IMR-90 (cell line): Measurements from ENCODE around the gene RALGAPA2. TPM values are rescaled to one million over a fixed set of nuclear protein-coding genes. Genes with fewer than 3 reads are reported as not detected.

Source experiments
- ATAC-seq: fragments of 200-7000 bp; cut with Tn5 transposase; 2 replicates; pipeline ENCODE4 v1.9.1; 2020; ENCODE audit warnings: low read depth, mild to moderate bottlenecking, moderate library complexity
- BruUV-seq: library from RNA; stranded (reverse); fragments of 400-500 nt; replicated peaks from 2 replicates; lab custom pipeline; 2021; lab: Mats Ljungman, UMichigan
- CTCF ChIA-PET: fragments of 300-600 bp; formaldehyde crosslinking; extraction: SDS; loops from one replicate; lab custom pipeline; 2021; ENCODE audit warnings: antibody characterized with exemption; lab: Yijun Ruan, JAX
- POLR2A ChIA-PET: fragments of 300-600 bp; sonication (Branson Sonifier 250); formaldehyde crosslinking; loops from one replicate; lab custom pipeline; 2022; ENCODE audit warnings: antibody characterized with exemption; ENCODE audit not compliant: unreplicated experiment; lab: Charles Lee
- DNase-seq: peaks from one replicate; pipeline ENCODE4 v3.0.0; 2013
- H2AFZ ChIP-seq: replicated peaks from 2 replicates; pipeline ENCODE3; 2013; ENCODE audit warnings: low read length, mild to moderate bottlenecking; ENCODE audit not compliant: poor library complexity
- H2AK5ac ChIP-seq: 2 replicates; pipeline ENCODE4 v1.6.1; 2013; ENCODE audit warnings: low read depth, low read length, inconsistent platforms
- H2AK9ac ChIP-seq: replicated peaks from 2 replicates; pipeline ENCODE3; 2013; ENCODE audit warnings: mild to moderate bottlenecking, low read depth, low read length, moderate library complexity; ENCODE audit not compliant: poor library complexity
- H2BK120ac ChIP-seq: 2 replicates; pipeline ENCODE4 v1.6.1; 2013; ENCODE audit warnings: low read depth, low read length, inconsistent platforms
- H2BK15ac ChIP-seq: 3 replicates; pipeline ENCODE4 v1.6.1; 2013; ENCODE audit warnings: low read depth, low read length, inconsistent platforms
- H2BK20ac ChIP-seq: 2 replicates; pipeline ENCODE4 v1.6.1; 2013; ENCODE audit warnings: low read depth, mild to moderate bottlenecking, inconsistent platforms, low read length, moderate library complexity
- H2BK5ac ChIP-seq: 2 replicates; pipeline ENCODE4 v1.6.1; 2013; ENCODE audit warnings: mild to moderate bottlenecking, low read depth, low read length, inconsistent platforms; ENCODE audit not compliant: poor library complexity, severe bottlenecking
- H3K14ac ChIP-seq: replicated peaks from 2 replicates; pipeline ENCODE4 v1.6.1; 2013; ENCODE audit warnings: low read depth, low read length, inconsistent platforms
- H3K18ac ChIP-seq: 2 replicates; pipeline ENCODE4 v1.6.1; 2013; ENCODE audit warnings: low read depth, low read length, control low read depth
- H3K23ac ChIP-seq: 2 replicates; pipeline ENCODE4 v1.6.1; 2013; ENCODE audit warnings: low read depth, low read length, inconsistent platforms
- H3K27ac ChIP-seq: 2 replicates; pipeline ENCODE4 v1.5.1; 2013; ENCODE audit warnings: mild to moderate bottlenecking, control low read depth, low read length; ENCODE audit not compliant: insufficient read depth
- H3K27me3 ChIP-seq: 2 replicates; pipeline ENCODE4 v1.6.1; 2013; ENCODE audit warnings: low read length; ENCODE audit not compliant: control insufficient read depth, insufficient read depth
- H3K36me3 ChIP-seq: 2 replicates; pipeline ENCODE4 v1.6.1; 2013; ENCODE audit warnings: low read length, mixed read lengths; ENCODE audit not compliant: control insufficient read depth, insufficient read depth
- H3K4ac ChIP-seq: 2 replicates; pipeline ENCODE4 v1.6.1; 2013; ENCODE audit warnings: low read depth, low read length, inconsistent platforms
- H3K4me1 ChIP-seq: 2 replicates; pipeline ENCODE4 v1.6.1; 2013; ENCODE audit warnings: low read length, mixed read lengths; ENCODE audit not compliant: control insufficient read depth, insufficient read depth
- H3K4me2 ChIP-seq: 2 replicates; pipeline ENCODE4 v1.6.1; 2013; ENCODE audit warnings: low read depth, mild to moderate bottlenecking, control low read depth, low read length, moderate library complexity
- H3K4me3 ChIP-seq: 2 replicates; pipeline ENCODE4 v1.5.1; 2013; ENCODE audit warnings: low read depth, mild to moderate bottlenecking, control low read depth, low read length, moderate library complexity; ENCODE audit not compliant: insufficient read depth
- H3K56ac ChIP-seq: 2 replicates; pipeline ENCODE4 v1.6.1; 2013; ENCODE audit warnings: low read length, inconsistent platforms; ENCODE audit not compliant: insufficient read depth; ENCODE audit errors: extremely low read depth
- H3K79me1 ChIP-seq, 2 experiments: 2 replicates each; pipeline ENCODE4 v1.6.1; 2013; ENCODE audit warnings: low read length in 2 of 2, inconsistent platforms in 1 of 2, low read depth in 1 of 2
- H3K9ac ChIP-seq: 2 replicates; pipeline ENCODE4 v1.6.1; 2013; ENCODE audit warnings: low read depth, low read length, control low read depth
- H3K9me1 ChIP-seq: 2 replicates; pipeline ENCODE4 v1.6.1; 2013; ENCODE audit warnings: low read length, inconsistent platforms; ENCODE audit not compliant: insufficient read depth
- H3K9me3 ChIP-seq: 2 replicates; pipeline ENCODE4 v1.6.1; 2013; ENCODE audit warnings: low read length; ENCODE audit not compliant: control insufficient read depth, insufficient read depth
- H4K20me1 ChIP-seq: 2 replicates; pipeline ENCODE4 v1.6.1; 2013; ENCODE audit warnings: low read length, inconsistent platforms; ENCODE audit not compliant: insufficient read depth
- H4K5ac ChIP-seq: 2 replicates; pipeline ENCODE4 v1.6.1; 2013; ENCODE audit warnings: mild to moderate bottlenecking, low read depth, low read length, control low read depth
- H4K8ac ChIP-seq, 2 experiments: 2 replicates each; pipeline ENCODE4 v1.6.1; 2013; ENCODE audit warnings: low read depth in 2 of 2, low read length in 2 of 2, control low read depth in 1 of 2, inconsistent platforms in 1 of 2
- H4K91ac ChIP-seq: 2 replicates; pipeline ENCODE4 v1.6.1; 2013; ENCODE audit warnings: low read depth, low read length, inconsistent platforms; ENCODE audit not compliant: insufficient read depth
- CEBPB ChIP-seq: IDR thresholded peaks from 2 replicates; pipeline ENCODE4 v1.6.1; 2012; ENCODE audit warnings: low read depth, low read length, improper control_type of control experiment
- MAFK ChIP-seq: IDR thresholded peaks from 2 replicates; pipeline ENCODE4 v1.6.1; 2012; ENCODE audit warnings: low read depth, low read length, improper control_type of control experiment
- MAZ ChIP-seq: IDR thresholded peaks from 2 replicates; pipeline ENCODE4 v1.6.1; 2012; ENCODE audit warnings: low read depth, mild to moderate bottlenecking, low read length, improper control_type of control experiment, moderate library complexity, borderline replicate concordance
- SMC3 ChIP-seq: fragments of 150-350 bp; IDR thresholded peaks from 2 replicates; pipeline ENCODE4 v1.6.1; 2016; ENCODE audit warnings: low read depth, mild to moderate bottlenecking, antibody characterized with exemption, low read length, moderate library complexity
- WGBS, 2 experiments: methylation state at CpG; one replicate each; pipeline versions ENCODE4 v1.1.5 to v1.1.7; 2013; ENCODE audit warnings: missing lambda C conversion rate in 2 of 2; ENCODE audit not compliant: insufficient read length in 1 of 2; ENCODE audit errors: extremely low coverage in 2 of 2; 5-methylcytosine and 5-hydroxymethylcytosine counted together
- dilution Hi-C: fragments of 300-500 bp; cut with HindIII; formaldehyde crosslinking; loops from one replicate; pipeline ENCODE4 v1.14.3; 2018; ENCODE audit warnings: low sequenced_read_pairs; ENCODE audit not compliant: unreplicated experiment
- in situ Hi-C: fragments of 300-500 bp; cut with MboI; formaldehyde crosslinking; loops from 3 replicates; pipeline ENCODE4 v1.14.3; 2019; ENCODE audit warnings: low sequenced_read_pairs, inconsistent platforms, mixed read lengths
- intact Hi-C: fragments of 100-400 bp; cut with micrococcal nuclease; formaldehyde crosslinking; loops from 2 replicates; pipeline ENCODE4 v1.10.0; 2022
- polyA plus RNA-seq, 3 experiments: library from polyadenylated mRNA; depleted of rRNA; stranded (reverse); fragments of >200 nt; gene quantifications; 2 replicates each; pipeline ENCODE4 v1.2.3, GENCODE V29; 2012; ENCODE audit warnings: low replicate concordance in 1 of 3
- total RNA-seq: library from RNA; depleted of rRNA; stranded (reverse); fragments of >200 nt; gene quantifications from 2 replicates; pipeline ENCODE4 v1.2.3, GENCODE V29; 2012

RALGAPA2 gene
- total and polyA plus RNA-seq, 2 of the 4 experiments (the other 2 are of a cell fraction) = 1.3 to 3.9 TPM

DNA sequence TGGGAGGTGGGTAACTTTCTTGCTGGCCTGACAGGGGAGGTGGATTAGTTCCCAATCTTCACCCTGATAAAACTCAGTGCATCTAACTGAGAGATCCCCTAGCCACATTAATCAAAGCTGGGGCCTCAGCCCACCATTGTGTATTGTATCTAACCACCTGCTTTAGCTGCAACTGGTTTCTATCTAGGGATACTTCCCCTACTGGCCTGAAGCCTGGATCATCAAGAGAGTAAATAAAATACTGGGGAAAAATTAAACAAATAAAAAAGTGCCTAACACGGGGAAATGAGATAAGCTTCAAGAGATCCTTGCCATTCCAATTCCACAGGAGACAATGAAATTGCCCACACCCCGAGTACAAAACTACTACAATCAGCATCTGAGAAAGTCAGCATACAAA is 195.1 kb downstream of the RALGAPA2 start:
- dilution Hi-C loops (no loop called here), in situ Hi-C loops (no loop called here), intact Hi-C loops (no loop called here)
- DNase-seq (no peak), ATAC-seq (no peak)
- no peak overlapping the region for H2AFZ ChIP-seq
- no TSS peak for BruUV-seq
- H4K8ac ChIP-seq = no peak overlapping the region
- no peak overlapping the region for H2AK5ac ChIP-seq
- H3K4ac ChIP-seq = no peak overlapping the region
- H3K27me3 ChIP-seq = no peaks in the 10 kb centered on the region
- no peak for TF ChIP-seq CEBPB
- no peak for TF ChIP-seq MAZ
- TF ChIP-seq SMC3 = no peak
- TF ChIP-seq MAFK = no peak
- H2BK20ac ChIP-seq = no peak overlapping the region
- WGBS, 2 experiments = no CpG with 5 or more reads among the region's 2 CpGs
- no peak overlapping the region for H3K9ac ChIP-seq
- peaks cover 2% of the 10 kb centered on the region; the same call in 1 of the 2 replicates for H3K4me1 ChIP-seq
- H3K4me2 ChIP-seq = no peak overlapping the region
- H3K9me3 ChIP-seq = peaks cover 10% of the 10 kb centered on the region; the same call in 1 of the 2 replicates
- H2BK15ac ChIP-seq = no peak overlapping the region
- H2BK120ac ChIP-seq = no peak overlapping the region
- 0 out of 2 replicates have a peak, but pooled peaks cover 6% of the 10 kb centered on the region for H3K9me1 ChIP-seq
- H3K14ac ChIP-seq = no peak overlapping the region
- no peak overlapping the region for H4K5ac ChIP-seq
- no peaks in the 10 kb centered on the region for H3K79me1 ChIP-seq
- no peak overlapping the region for H3K27ac ChIP-seq
- H3K56ac ChIP-seq = no peak overlapping the region
- no peak overlapping the region for H2BK5ac ChIP-seq
- H2AK9ac ChIP-seq = no peak overlapping the region
- no peaks in the 10 kb centered on the region; the same call in 1 of the 2 replicates for H4K20me1 ChIP-seq
- H3K23ac ChIP-seq = no peak overlapping the region
- ChIA-PET POLR2A (no interaction called here), CTCF (no interaction called here)
- H3K4me3 ChIP-seq = no peak overlapping the region
- no peak overlapping the region for H3K18ac ChIP-seq
- H4K91ac ChIP-seq = no peak overlapping the region
- H3K36me3 ChIP-seq = no peaks in the 10 kb centered on the region
